Stimulated activated CD8-positive, alpha-beta memory T cell treated with anti-CD3 and anti-CD28 coated beads, Interleukin-7, amount 100 ng/mL, for 48 hours (primary cell): ENCODE results near the gene SAV1.
"Not testable (repeated sequence)": the region's sequence is repeated elsewhere in the genome, so short reads cannot be mapped to it uniquely, and the experiment has no call there.

Experiments used
- DNase-seq, 2 donors: peaks; one replicate each; pipeline ENCODE4 v3.0.0-alpha.2; 2020; ENCODE audit warnings: low read depth in 1 of 2; ENCODE audit errors: extremely low read depth in 1 of 2

SAV1 gene

DNA sequence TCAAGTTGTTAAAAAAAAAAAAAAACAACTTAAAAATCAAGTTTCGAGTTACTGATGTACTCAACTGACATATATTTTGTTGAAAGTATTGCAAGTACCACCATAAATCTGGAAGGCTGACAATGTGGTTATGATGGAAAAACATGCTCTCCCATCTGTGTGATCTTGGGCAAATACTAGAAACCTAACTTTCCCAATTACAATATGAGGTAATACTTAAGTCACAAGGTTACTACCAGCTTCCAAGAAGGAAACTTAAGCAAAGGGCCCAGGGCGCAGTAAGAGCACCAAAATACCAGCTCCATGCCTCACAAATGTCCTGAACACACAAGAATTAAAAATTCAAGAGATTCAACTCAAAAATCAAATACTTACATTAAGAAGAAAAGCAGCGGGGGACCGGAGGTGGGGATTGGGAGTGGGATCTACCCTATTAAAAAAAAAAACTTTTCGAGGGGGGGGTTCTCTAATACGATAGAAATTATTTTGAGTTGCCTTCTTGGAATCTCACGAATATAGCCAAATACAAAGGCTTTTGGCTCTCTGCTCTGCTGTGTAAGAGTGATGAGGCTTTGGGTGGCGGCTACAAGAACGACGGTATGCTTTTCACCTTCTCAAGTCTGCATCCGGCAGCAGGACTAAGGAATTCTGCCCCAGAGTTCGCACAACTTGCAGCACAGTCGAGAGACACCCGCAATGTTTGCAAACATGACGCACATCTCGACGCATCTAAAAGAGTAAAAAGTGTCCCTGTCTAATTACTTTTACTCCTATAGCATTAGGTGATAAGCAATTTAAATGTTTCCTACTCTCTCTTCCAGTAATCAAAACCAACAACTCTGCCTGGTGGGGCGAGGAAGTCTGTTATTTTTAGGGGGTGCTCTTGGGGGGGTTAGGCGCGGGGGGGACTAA lies 1.1 kb downstream of the SAV1 start:
- no peak for DNase-seq

- DNase-seq: not testable (repeated sequence)
Observed at GRCh38 chr14:50665300-50665699, 2.8 kb downstream of the SAV1 start.

GRCh38 chr14:50664579-50664978 lies 3.5 kb downstream of the SAV1 start:
- not testable (repeated sequence) for DNase-seq

GRCh38 chr14:50659327-50659974 lies 8.7 kb downstream of the SAV1 start:
- DNase-seq: no peak

- no peak for DNase-seq
Observed at GRCh38 chr14:50658203-50658602, 9.9 kb downstream of the SAV1 start.

- DNase-seq: no peak
Observed at GRCh38 chr14:50657753-50658152, 10.4 kb downstream of the SAV1 start.

GRCh38 chr14:50656776-50657175 lies 11.3 kb downstream of the SAV1 start:
- no peak for DNase-seq

GRCh38 chr14:50649691-50650090 lies 18.4 kb downstream of the SAV1 start:
- no peak for DNase-seq

DNA sequence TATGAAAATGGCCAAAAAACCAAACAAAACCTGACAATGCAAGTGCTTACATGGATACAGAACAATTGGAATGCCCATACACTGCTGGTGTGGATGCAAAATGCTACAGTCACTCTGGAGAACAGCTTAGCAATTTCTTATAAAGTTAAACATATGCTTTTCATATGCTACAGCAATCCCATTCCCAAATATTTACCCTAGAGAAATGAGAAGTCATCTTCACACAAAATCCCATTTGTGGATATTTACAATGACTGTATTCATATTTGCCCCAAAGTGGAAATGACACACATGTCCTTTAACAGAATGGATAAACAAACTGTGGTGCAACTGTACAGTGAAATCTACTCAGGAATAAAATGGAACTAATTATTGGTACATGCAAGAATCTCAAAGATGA lies 20.4 kb downstream of the SAV1 start:
- DNase-seq: no peak

DNA sequence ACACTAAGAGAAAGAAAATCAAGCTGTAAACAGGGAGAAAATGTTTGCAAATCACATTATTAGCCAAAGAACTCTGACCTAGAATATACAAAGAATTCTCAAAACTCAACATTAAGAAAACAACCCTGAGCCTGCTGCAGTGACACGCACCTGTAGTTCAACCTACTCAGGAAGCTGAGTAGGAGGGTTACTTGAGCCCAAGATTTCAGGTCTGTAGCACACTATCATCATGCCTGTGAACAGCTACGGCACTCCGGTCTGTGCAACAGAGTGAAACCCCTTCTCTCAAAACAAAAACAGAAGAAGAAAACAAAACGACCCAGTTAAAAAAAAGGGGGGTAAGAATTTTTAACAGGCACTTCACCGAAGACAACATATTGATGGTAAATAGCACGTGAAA lies 20.8 kb downstream of the SAV1 start:
- DNase-seq: no peak

DNA sequence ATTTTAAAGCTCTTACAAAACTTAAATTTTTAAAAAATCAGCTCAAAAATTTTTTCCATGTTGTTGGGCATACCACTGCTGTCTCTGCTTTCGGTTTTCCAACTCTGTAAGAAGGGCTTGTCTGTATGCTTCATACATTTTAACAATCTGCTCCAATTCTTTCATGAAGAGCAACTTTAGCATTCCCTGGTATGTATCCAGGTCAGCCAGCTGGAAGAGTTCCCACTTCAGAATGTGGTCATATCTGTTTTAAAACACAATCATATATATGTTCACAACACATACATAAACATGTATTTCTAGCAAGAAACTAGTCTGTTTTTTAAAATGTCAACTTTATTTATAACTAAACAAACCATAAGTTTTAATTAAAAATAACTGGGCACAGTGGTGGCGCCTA lies 33.0 kb downstream of the SAV1 start:
- DNase-seq: no peak

DNA sequence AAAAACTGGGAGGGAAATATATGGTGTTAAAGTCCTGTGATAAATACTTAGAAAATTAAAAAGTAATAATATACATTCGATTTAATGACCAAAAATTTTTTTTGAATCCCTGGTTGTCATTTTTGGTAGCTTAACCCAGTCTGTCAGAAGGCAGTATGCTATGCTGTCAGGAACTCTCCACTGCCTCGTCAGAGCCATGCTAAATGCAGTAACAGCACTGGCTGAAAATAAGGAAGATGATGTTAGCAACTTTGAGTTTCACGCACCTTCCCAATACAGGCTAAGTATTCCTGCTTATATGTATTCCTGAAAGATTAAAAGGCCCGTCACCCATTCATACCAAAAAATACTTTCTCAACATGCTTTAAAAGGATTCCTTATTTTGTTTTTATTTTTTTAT lies 34.2 kb downstream of the SAV1 start:
- DNase-seq: no peak

DNA sequence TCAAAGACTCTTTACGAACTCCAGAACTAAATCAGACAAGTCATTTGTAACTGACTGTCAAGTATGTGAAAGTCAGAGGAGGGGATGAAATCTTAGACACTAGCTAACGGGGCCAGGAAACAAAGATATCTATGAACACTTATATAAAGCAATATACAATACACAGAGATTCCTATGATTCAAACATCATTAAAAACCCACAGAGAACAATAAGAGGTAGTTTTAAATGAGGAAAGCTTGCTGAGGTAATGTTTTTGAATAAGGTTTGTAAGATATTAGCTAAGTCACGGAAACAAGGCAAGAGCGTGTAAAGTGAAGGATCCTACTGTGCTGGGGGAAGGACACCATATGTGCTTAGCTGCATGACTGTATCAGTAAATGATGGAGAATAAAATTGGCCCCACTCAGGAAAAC lies 36.7 kb downstream of the SAV1 start:
- no peak for DNase-seq

DNA sequence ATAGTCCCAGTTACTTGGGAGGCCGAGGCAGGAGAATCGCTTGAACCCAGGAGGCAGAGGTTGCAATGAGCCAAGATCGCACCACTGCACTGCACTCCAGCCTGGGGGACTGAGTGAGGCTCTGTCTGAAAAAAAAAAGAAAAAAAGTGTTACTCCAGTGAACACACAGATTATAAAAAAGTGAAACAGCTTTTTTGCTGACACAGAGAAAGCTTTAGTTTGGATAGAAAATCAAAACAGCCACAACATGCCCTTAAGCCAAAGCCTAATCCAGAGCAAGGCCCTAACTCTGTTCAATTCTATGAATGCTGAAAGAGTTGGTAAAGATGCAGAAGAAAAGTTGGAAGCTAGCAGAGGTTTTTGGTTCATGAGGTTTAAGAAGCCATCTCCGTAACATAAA lies 43.2 kb downstream of the SAV1 start:
- not testable (repeated sequence) for DNase-seq

DNA sequence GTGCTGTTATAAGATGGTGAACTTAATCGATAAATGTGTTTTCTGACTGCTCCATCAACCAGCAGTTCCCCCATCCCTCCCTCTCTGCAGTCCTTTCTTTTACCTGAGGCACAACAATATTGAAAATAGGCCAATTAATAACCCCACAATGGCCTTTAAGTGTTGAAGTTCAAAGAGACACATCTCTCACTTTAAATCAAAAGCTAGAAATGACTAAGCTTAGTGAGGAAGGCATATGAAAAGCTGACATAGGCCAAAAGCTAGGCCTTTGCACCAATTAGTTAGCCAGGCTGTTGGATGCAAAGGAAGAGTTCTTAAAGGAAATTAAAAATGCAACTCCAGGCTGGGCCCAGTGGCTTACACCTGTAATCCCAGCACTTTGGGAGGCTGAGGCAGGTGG lies 43.7 kb downstream of the SAV1 start:
- no peak for DNase-seq

- no peak for DNase-seq
Observed at GRCh38 chr14:50622978-50623377, 45.1 kb downstream of the SAV1 start.

- no peak for DNase-seq
Observed at GRCh38 chr14:50620341-50620740, 47.8 kb downstream of the SAV1 start.

DNA sequence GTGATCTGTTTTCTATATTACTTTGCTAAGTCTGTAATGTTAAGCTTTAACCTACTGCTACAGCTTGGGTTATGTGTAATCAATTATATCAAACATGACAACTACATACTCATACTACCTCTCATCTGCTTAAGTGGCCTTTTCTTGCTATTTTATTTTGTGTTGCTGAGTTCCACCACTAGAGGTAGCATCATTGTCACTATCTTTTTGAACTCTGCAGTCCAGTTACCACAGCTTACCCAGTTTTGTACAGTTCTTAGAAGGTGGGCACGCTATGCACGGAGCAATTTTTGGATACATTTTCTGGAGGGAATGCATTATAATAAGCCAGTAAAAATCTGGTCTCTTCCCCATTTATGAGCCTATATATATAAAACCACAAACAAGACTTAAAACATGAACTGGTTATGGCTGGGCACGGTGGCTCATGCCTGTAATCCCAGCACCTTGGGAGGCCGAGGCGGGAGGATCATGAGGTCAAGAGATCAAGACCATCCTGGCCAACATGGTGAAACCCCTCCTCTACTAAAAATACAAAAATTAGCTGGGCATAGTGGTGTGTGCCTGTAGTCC lies 48.5 kb downstream of the SAV1 start:
- no peak for DNase-seq

GRCh38 chr14:50616275-50616674 lies 51.8 kb downstream of the SAV1 start:
- DNase-seq: no peak

GRCh38 chr14:50615552-50615951 lies 52.6 kb downstream of the SAV1 start:
- no peak for DNase-seq

GRCh38 chr14:50615056-50615455 lies 53.0 kb downstream of the SAV1 start:
- DNase-seq: no peak

DNA sequence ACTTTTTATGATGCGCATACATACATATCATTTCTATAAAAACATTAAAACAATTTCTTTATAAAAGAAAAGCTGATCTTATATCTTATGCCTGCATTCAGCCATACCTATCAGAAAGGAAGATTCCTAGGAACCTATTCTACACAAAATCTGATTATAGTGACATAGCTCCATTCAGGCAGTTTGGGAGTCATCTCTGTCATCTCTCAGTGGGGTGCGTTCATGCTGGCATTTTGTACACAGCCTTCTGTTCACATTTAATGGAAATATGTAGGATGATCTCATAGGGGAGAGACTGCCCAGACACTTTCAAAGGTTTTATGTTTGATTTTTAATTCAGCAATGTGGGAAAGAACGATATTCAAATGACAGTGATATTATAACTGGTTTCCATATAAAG lies 55.3 kb downstream of the SAV1 start:
- no peak for DNase-seq
